TTC549 (cell line): ENCODE results near the gene OR10J1.
"Not testable (repeated sequence)": the region's sequence is repeated elsewhere in the genome, so short reads cannot be mapped to it uniquely, and the experiment has no call there.

ENCODE experiments used
- FAIRE-seq: peaks from 2 replicates; lab custom pipeline; 2012; peaks lifted over from hg19 to GRCh38; lab: Jason Lieb, UNC

The OR10J1 gene, protein sequence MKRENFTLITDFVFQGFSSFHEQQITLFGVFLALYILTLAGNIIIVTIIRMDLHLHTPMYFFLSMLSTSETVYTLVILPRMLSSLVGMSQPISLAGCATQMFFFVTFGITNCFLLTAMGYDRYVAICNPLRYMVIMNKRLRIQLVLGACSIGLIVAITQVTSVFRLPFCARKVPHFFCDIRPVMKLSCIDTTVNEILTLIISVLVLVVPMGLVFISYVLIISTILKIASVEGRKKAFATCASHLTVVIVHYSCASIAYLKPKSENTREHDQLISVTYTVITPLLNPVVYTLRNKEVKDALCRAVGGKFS

DNA sequence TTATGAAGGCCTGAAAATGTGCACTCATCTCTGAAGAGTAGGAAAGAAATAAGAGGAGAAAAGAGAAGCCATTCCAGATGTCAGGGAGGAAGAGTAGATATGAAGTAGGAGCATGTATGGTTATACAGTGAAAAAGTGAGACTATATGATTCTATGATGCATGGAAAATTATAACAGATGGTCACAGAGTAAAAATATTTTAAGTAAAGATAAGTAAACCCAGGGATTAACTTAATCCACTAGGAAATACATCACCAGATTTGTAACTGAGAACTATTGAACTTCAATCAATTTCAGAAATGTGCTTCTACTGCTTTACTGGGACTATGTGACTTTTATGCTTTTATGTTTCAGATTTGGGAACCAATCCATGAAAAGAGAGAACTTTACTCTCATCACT lies at the start of gene OR10J1:
Gene OR10J1, plus strand, starts transcription at position 301 of the 400 bp plus-strand sequence. Its CDS starts 70 bp downstream, at position 371.
- no peak for FAIRE-seq

DNA sequence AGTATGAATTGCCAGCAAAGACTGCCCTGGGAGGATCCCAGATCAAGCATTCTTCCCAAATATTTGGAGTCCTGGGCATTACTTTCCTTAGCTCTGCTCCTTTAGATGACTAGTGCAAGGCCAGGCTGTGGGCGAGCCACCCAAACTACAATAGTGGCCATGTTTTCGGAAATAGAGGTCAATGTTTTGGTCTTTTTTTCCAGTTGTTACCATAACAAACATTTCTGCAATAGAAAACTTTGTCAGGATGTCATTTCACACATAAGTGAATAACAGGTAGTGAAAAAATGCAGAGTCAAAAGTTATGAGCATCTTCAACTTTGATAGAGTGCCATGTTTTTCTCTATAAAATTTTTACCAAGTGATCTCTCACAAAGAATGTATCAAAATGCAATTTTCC lies 32.7 kb upstream of the OR10J1 start:
- no peak for FAIRE-seq

DNA sequence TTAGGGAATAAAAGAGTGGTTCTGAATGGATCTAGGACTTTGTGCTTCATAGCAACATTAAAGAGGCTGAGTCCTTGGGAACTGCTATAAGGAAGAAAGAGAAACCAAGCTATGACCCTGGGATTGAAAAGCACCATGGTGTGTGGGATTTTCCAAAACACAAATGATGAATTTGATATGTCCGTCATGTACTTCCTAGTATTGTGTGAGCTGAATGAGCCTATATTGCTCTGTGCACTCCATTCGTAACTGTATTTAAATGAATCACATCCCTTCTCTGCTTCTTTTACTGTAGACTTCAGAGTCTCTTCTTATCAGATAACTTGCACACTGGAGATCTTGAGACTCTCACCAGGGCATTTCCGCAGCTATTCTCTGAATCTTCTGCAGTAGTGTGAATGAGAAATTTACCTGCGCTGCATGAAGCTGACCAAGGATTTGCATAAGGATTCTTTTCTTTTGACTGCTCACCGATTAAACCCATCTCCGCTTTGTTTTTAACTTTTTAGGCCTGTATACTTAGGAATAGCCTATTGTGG lies 30.6 kb upstream of the OR10J1 start:
- FAIRE-seq, result no peak

DNA sequence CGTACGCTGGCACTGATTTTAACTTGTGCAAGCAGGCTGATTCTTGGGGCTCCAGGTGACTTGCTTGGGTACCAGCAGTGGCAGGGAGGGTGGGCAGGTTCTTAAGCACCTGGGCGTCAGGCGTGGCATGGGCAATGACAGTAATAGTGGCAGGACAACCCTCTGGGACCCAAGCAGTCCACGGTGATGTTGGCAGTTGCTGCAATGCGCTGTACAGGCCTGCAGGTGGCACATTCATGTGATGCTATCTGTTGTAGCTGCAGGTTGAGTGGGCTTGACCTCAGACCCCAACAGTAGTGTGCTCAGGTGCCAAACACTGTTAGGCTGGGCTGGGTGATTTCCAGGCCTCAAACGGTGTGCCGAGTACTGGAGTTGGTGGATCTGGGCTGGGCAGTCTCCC lies 17.7 kb upstream of the OR10J1 start:
- no peak for FAIRE-seq

DNA sequence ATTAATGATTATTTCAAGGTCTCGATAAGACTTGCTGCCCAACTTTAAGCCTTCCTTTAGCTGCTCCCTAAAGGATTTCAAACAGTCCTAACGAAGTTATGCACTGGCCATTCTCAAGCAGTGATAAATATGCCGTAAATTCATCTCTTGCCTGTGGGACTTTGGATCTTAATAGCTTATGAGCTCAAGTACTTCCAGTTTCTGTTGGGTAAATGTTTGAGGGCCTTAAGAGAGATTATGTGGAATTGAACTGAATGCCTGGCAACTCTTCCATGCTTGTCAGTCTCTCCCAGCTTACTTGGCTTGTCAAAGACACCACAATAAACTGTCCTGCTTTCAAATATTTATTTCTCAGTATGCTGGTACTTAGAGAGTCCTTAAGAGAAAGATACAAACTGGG lies 11.0 kb upstream of the OR10J1 start:
- FAIRE-seq, result no peak

DNA sequence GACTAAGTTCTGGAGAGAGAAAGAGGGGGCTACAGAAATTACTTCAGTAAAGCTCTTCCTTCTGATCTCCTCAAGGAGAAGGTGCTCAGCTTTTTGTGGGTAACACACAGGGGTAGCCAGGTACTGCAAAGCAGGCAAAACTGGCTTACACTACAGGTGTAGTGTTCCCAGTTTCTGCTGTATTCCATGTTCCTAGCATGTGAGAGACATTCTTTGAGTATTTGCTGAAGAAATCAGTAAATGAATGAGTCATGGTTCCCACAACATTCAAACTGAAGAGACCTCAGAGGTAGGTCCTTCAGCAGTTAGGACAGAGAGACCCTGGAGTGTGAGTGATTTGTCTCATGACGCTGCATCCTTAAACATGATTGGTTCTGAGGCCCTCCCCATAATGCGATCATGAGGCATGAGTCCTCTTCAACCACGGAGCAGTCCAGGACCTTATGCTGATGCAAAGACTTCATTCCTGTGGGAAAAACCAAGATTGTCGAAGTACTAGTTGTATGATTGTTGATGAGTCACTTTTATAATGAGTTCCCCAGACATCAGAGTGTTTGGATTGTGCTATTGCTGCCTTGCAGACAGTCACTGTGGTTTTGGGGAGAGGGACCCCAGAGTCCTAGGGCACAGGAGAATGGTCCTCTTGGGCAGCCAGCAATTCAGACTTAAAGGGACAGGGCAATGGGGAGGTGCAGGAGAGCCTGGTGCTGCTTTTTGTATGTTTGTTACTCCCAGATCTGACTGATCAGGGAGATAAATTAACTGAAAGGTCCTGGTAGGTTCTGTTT lies 10.3 kb upstream of the OR10J1 start:
- no peak for FAIRE-seq

DNA sequence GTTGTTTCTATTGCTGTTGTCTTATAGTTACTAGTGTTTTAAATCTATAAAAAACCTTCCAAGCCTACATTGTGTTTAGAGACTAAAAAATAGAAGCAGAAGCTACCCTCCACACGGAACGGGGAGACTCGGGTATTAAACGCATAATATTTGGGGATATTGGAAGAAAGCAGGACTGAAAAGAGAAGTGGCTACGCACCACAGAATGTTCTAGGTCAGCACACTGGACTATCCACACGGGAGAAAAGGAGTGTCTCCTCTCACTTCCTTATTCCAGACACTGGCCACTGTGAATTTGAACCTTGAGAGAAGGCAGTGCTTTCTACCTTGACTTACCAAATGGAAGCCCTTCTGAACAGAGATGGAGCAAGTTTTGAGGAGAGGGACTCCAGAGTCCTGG lies 8.5 kb upstream of the OR10J1 start:
- FAIRE-seq, result no peak

DNA sequence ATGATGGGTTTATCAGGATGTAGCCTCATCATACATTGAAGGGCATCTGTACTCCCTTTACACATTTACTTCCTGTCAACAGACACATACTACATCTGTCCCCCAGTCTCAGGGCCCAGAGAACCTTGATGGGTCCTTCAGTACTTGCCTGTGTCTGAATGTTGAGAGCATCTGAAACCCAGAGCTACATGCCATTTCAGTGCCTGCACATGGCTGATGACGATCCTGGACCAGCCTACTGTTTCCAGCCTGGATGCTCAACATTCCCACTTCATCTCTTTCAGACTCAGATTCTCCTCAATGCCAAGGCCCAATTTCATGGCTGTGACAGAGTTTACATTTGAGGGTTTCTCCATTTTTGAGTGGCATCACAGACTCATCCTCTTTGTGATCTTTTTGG lies 7.6 kb upstream of the OR10J1 start, which contains the start of gene OR10J4:
Gene OR10J4, plus strand, starts transcription at position 301 of the 400 bp plus-strand sequence.
- FAIRE-seq, result no peak

DNA sequence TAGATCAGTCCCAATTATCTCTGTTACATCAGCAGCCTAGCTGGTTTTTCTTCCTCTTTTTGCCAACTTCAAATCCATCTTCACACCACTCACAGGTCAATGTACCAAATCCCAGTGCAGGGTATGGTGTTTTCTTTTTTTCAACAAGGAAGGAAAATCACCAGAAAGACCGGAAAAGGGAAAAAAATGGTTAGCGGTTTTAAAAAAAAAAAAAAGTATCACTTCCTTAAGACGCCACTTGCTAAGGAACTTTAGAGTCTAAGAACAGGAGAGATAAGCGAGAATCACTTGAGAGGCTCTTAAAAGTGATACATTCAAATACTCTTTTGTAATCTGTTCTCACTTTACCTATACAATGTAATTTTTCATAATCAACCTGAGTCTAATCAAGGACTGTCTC lies 3.1 kb upstream of the OR10J1 start:
- FAIRE-seq, result no peak

DNA sequence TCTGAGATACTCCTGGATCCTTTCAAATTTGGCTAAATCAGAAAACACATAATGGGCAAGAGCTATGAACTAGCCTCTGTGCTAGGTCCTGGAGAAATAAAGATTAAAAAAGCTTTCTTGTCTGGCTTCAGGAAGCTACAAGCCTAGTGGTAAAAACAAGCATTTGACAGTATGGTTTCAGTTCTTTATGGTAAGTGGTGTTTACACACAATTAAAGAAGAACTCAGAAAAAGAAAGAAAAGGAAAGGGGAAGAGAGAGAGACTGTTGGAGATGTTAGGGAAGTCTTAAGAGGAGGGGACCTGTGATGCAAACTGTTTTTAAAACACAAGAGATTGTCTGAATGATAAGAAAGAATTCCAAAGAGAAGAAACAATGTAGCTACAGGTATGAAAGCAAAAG lies 1.8 kb downstream of the OR10J1 start:
- FAIRE-seq, result no peak

DNA sequence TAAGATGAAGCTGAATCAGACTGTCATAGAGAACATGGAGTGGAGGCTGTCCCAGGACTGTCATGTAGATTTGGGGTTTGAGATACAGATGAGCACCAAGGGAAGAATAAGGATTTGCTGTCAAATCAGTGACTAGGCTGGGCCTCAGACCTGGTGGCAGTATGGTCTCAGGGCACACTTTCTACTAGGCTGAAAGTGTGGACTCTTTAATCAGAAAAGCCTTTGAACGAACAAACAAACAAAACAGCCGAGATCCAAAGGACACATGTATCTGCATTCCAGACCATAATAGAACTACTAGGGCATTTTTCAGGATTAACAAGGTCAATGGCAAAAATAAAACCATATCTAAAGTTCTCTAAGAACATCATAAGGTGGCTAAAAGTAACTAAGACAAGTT lies 2.9 kb downstream of the OR10J1 start:
- FAIRE-seq, result no peak

DNA sequence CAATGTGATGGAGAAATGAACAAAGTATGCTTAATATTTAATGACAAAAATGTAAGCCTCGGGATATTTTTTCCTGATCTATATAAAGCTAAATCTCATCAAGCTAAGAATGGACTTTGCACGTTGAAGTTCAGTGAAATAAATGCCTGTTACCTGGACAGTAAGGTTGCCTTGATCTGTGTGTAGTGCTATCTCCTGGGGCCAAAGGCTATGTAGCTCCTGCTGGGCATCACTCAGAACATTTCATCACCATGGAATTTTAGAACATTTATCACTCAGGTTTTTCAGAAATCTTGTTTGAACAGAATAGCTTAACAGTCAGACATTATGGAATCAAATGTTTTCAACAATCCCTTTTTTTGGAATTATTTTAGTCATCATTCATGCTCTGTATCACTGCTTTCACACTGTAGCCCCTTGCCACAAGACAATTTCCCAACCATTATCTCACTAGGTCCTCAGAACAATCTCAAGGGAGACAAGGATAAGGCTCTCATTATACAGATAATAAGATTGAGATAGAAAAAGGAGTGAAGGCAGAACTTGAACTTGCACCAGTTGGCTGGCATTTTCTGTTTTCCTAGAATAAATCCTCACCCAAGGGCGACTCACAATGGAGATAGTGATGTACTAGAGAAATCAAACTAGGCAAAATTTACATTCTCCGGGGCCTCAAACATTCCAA lies 3.7 kb downstream of the OR10J1 start:
- no peak for FAIRE-seq

DNA sequence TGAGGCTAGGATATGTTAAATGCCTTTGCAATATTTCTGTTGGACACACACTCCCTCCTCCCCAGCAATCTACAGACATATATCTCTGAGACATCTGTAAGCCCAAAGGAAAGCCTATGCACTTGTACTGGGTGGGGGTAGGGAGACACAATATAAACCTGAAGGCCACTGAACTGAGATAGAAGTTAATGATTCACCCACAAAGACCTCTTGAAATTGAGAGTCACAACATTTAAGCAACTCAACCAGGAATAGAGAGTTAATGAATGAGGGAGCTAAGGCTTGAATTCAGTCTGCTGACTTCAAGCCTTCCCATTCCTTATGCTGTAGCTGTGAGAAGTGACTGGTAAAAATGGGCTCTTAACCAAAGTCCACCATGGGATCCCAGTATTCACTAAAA lies 5.0 kb downstream of the OR10J1 start:
- no peak for FAIRE-seq

DNA sequence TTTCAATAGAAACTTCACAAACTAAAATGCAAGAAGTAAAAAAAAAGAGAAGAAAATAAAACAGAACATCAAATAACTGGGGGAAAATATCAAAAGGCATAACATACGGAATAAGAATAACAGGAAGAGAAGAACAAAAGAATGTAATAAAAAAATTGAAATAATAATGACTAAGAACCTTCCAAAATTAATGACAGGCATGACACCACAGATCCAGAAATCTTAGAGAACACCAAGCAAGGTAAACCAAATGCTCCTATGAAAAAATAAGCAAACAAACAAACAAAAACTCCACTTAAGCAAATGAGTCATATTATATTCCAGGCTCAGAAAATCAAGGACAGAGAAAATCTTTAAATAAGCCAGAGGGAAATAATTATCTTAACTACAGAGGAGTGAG lies 8.7 kb downstream of the OR10J1 start:
- FAIRE-seq, result no peak

DNA sequence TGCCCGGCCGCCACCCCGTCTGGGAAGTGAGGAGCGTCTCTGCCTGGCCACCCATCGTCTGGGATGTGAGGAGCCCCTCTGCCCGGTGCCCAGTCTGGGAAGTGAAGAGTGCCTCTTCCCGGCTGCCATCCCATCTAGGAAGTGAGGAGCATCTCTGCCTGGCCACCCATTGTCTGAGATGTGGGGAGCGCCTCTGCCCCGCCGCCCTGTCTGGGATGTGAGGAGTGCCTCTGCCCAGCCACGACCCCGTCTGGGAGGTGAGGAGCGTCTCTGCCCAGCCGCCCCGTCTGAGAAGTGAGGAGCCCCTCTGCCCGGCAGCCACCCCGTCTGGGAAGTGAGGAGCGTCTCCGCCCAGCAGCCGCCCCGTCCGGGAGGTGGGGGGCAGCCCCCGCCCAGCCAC lies 10.1 kb downstream of the OR10J1 start:
- not testable (repeated sequence) for FAIRE-seq

DNA sequence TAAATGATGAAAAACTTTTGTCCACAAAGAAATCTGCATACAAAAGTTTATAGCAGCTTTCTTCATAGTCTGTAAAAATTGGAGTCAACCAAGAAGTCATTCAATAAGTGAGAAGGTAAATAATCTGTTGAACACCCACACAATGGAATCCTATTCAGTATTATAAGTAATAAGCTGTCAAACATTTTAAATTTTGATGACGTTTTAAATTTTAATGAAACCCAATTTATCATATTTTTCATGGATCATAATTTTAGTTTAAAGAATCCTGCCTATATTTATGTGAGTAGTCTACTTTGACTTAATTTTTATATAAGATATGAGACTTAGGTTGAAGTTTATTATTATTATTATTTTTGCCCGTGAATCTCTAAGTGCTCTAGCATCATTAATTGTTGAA lies 20.0 kb downstream of the OR10J1 start:
- no peak for FAIRE-seq

DNA sequence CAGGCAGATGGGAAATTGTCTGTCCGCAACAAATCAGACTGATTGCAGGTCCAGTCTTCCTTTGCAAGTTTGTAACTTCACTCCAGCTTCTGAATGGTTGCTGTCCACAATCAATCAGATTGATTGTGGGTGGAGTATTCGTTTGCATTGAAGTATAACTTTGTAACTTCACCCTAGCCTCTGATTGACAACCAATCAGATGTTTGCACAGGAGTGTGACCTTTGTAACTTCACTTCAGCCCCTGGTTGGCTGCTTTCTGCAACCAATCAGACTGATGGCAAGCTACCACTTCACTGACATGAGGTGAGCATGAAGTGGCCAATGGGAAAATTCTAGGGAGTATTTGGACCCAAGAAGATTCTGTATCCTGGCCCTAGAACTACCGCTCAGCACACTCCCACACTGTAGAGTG lies 25.7 kb downstream of the OR10J1 start:
- FAIRE-seq, result no peak

DNA sequence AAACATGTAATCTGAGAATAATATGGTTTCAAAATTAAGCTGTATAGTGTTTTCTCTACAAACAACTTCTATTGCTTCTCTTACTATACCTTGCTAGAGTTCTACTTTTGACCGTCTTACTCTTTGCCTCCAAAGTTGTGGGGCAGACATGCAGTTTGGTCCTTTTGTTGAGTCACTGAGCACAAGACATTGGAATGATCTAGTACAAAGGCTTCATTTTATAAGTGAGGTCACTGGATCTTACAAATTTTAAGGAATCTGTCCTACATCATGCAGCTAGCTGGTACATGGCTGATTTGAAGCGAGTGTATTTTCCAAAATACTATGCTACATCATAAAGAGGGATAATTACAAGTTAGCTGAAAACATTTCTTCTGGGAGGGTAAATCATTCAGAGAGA lies 28.8 kb downstream of the OR10J1 start:
- FAIRE-seq, result no peak

DNA sequence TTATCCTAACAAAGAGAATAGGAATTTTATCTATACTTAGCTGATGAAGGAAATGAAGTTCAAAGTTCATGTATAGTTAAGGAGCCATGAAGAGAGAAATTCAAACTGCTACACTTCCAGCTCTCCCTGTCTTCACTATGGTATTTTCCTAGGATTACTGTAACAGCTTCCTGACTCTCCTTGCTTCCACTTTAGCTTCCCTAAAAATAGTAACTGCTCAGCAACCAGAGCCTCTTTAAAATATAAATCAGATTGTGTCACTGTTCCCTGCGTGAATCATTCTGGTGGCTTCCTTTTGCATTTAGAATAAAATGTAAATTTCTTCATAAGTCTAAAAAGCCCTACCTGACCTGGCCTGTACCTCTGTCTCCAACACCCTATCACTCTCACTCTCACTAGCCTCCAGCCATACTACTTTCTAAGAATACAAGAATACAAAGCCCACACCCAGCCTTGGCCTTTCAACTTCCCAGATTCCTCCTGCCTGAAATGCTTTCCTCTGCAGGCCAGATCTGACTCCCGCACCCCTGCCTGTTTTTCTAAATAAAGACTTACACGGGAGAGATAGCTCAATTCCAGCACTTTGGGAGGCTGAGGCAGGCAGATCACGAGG lies 30.5 kb downstream of the OR10J1 start:
- FAIRE-seq, result no peak

DNA sequence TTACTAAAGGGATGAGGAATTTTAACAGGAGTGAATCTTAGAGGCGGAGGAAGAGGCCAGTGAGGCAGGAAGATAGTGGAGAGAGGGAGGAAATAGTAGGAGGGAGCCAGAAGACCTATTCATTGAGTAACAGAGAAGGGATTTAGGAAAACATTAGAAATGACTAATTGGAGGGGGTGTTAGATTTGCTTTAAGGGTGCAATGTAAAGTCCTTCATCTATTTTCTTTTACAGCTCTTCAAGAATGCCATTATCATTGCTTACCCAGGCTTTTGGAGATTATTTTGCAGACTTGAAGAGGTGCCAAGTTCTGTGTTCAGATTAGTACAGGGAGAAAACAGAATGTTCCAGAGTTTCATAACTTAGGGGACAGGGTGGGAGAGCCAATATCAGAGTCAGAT lies 33.8 kb downstream of the OR10J1 start:
- FAIRE-seq, result no peak

DNA sequence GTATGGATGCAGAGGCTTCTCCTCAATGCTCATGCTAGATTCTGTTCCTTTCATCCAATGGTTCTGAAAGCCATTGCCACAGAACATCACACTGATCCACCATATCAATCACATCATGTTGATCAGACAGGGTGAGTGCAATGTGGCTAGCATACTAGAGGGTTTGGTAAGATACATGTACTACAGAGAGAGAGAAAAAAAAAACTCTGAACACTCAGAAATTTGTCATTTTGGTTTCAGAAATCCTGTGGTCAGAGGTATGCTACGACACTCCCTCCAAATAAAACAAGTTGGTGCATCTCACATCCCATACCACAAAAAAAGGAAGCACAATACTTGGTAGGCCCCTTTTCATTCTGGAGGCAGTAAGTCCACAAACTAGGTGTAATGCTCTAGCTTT lies 35.4 kb downstream of the OR10J1 start:
- FAIRE-seq, result no peak

DNA sequence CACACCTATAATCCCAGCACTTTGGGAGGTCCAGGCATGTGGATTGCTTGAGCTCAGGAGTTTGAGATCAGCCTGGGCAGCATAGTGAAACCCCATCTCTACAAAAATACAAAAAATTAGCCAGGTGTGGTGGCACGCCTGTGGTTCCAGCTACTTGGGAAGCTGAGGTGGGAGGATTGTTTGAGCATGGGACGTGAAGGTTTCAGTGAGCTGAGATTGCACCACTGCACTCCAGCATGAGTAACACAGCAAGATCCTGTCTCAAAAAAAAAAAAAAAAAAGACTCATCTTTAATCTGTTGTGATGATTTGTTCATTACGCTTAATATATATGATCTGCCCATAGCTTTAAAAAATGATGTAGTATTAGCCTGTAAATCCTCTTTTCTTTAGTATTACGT lies 44.0 kb downstream of the OR10J1 start:
- no peak for FAIRE-seq
